Measurements from ENCODE around the gene BIN1. TPM values are rescaled to one million over a fixed set of nuclear protein-coding genes. Genes with fewer than 3 reads are reported as not detected.
A peak's percentile ranks its signal among the peaks of the same experiment; 100 is the strongest.

Gene BIN1
- total RNA-seq, 1 experiment from 2014 or later: 42.5 TPM

GRCh38 chr2:127105656-127106456 lies 1.1 kb downstream of the BIN1 start (continued):
- TF ChIP-seq PRDM15 (CRISPR knock-in tag; IDR thresholded peaks at IDR 0.05) (no peak), ZNF423 (CRISPR knock-in tag; IDR thresholded peaks at IDR 0.05) (peak; percentile 69), ZNF532 (CRISPR knock-in tag; IDR thresholded peaks at IDR 0.05; ENCODE audit: borderline replicate concordance) (no peak), ZNF281 (CRISPR knock-in tag; IDR thresholded peaks at IDR 0.05) (0 out of 2 replicates have a peak, but pooled peaks have one; percentile 1), RELA (CRISPR knock-in tag; IDR thresholded peaks at IDR 0.05; ENCODE audit: borderline replicate concordance) (peak; percentile 61; the same call in 1 of the 2 replicates), FOXP4 (CRISPR knock-in tag; IDR thresholded peaks at IDR 0.05) (peak; percentile 38; the same call in 1 of the 2 replicates), ARID4B (CRISPR knock-in tag; IDR thresholded peaks at IDR 0.05; ENCODE audit: borderline replicate concordance) (peak; percentile 51; the same call in 1 of the 2 replicates), ZNF317 (CRISPR knock-in tag; IDR thresholded peaks at IDR 0.05; ENCODE audit: borderline replicate concordance, low read depth) (0 out of 2 replicates have a peak, but pooled peaks have one; percentile 10), ERG (CRISPR knock-in tag; IDR thresholded peaks at IDR 0.05) (no peak), ZNF416 (CRISPR knock-in tag; IDR thresholded peaks at IDR 0.05) (no peak), NFE2L1 (CRISPR knock-in tag; IDR thresholded peaks at IDR 0.05) (no peak), USF1 (CRISPR knock-in tag; IDR thresholded peaks at IDR 0.05) (peak; percentile 77)
